Measurements from ENCODE around the gene CPNE8.

Gene CPNE8

DNA sequence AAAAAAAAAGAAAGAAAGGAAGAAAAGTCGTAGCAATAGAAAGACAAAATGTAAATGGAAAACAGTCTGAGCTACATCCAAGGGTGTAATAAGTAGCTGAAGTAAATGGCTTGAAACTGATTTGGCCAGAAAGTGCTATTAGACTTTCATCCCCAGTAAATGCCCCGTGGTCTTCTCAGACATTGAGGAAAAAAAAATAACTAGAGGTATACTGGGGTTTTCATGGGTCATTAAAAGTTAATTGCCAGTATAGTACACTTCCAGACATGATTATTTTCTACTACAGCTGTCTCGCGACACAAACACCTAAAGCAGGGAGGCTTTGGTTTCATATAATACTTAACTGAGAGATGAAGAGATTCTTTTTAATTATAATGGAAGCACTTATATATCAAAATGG, 271.9 kb downstream of the CPNE8 start:
- H3K36me3 Mint-ChIP-seq (ENCODE audit: low read depth): no peaks in the 10 kb centered on the region
- H3K9me3 Mint-ChIP-seq: peaks cover 7% of the 10 kb centered on the region
- no peak overlapping the region for H3K27ac Mint-ChIP-seq
- no peaks in the 10 kb centered on the region for H3K4me1 Mint-ChIP-seq (ENCODE audit: low read depth)
- no peak overlapping the region for H3K4me3 Mint-ChIP-seq
- no peak for DNase-seq
- no peaks in the 10 kb centered on the region for H3K27me3 Mint-ChIP-seq

DNA sequence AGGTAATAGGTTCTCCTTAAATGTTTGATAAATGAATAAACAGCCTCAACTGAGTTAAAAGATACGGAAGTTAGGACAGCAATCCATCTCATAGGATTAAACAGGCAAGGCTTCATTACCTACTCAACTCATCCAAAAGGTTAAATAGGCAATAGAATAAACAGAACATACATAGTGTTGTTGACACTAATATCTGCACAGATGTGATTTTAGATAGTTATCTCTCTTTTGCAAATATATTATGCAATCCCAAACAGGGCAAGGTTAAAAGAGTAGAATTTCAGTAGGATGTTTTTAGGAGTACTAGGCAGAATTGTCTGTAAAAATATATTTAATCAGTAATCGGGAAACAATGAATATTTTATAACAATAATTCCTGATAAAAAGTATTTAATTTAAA, 276.3 kb downstream of the CPNE8 start:
- Mint-ChIP-seq H3K9me3 (peaks cover 14% of the 10 kb centered on the region), H3K27ac (no peak overlapping the region), H3K36me3 (ENCODE audit: low read depth) (no peaks in the 10 kb centered on the region), H3K4me3 (no peak overlapping the region), H3K4me1 (ENCODE audit: low read depth) (no peaks in the 10 kb centered on the region), H3K27me3 (no peaks in the 10 kb centered on the region)
- no peak for DNase-seq

DNA sequence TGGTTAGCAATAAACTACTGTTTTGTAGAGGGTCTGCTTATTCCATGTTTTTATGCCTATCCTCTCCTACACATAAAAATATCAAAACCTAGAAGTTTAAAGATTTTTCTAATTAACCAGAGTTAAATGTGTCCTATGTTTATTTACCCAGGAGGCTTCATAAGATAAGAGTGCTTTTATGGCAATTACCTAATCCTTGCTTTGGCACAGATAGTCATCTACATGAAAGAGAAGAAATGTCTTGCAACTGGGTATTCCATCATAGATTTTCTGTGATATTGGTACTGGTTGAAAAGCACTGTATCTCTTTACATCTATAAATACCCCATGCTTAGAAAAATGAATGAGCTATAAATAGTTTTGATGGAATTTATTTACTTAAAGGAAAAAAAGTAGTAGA, 277.1 kb downstream of the CPNE8 start:
- no peaks in the 10 kb centered on the region for H3K36me3 Mint-ChIP-seq (ENCODE audit: low read depth)
- H3K4me3 Mint-ChIP-seq: no peak overlapping the region
- no peak for DNase-seq
- no peaks in the 10 kb centered on the region for H3K4me1 Mint-ChIP-seq (ENCODE audit: low read depth)
- H3K9me3 Mint-ChIP-seq: peaks cover 14% of the 10 kb centered on the region
- no peaks in the 10 kb centered on the region for H3K27me3 Mint-ChIP-seq
- H3K27ac Mint-ChIP-seq: no peak overlapping the region

DNA sequence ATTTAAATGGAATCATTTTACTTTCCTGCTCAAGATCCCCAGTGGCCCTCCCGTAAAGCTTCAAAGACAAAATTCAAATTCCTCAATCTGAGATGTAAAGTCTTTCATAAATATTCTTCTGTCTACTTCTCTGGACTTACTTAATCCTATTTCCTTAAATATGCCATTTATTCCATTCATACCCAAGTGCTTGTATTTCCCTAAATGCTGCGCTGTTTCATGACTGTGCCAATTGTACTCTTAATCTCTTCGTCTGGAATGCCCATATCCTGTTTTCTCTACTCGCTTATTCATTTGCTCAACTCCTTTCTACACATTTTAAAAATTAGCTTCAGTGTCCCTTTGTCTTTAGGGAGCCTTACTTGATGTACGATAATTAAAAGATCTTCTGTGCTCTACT, 280.1 kb downstream of the CPNE8 start:
- no peaks in the 10 kb centered on the region for H3K36me3 Mint-ChIP-seq (ENCODE audit: low read depth)
- H3K4me3 Mint-ChIP-seq: no peak overlapping the region
- no peak overlapping the region for H3K27ac Mint-ChIP-seq
- no peak for DNase-seq
- H3K9me3 Mint-ChIP-seq: peaks cover 10% of the 10 kb centered on the region
- H3K27me3 Mint-ChIP-seq: no peaks in the 10 kb centered on the region
- H3K4me1 Mint-ChIP-seq (ENCODE audit: low read depth): no peaks in the 10 kb centered on the region

- DNase-seq: no peak
- H3K27me3 Mint-ChIP-seq: no peaks in the 10 kb centered on the region
- no peaks in the 10 kb centered on the region for H3K36me3 Mint-ChIP-seq (ENCODE audit: low read depth)
- peaks cover 15% of the 10 kb centered on the region for H3K9me3 Mint-ChIP-seq
- H3K4me3 Mint-ChIP-seq: no peak overlapping the region
- no peak overlapping the region for H3K27ac Mint-ChIP-seq
- H3K4me1 Mint-ChIP-seq (ENCODE audit: low read depth): no peaks in the 10 kb centered on the region
These were observed 291.2 kb downstream of the CPNE8 start for GRCh38 chr12:38614171-38614570.

GRCh38 chr12:38610808-38611350, 294.5 kb downstream of the CPNE8 start:
- Mint-ChIP-seq H3K4me3 (no peak overlapping the region), H3K4me1 (ENCODE audit: low read depth) (no peaks in the 10 kb centered on the region), H3K36me3 (ENCODE audit: low read depth) (no peaks in the 10 kb centered on the region), H3K9me3 (peaks cover 10% of the 10 kb centered on the region), H3K27ac (no peak overlapping the region), H3K27me3 (no peaks in the 10 kb centered on the region)
- no peak for DNase-seq

DNA sequence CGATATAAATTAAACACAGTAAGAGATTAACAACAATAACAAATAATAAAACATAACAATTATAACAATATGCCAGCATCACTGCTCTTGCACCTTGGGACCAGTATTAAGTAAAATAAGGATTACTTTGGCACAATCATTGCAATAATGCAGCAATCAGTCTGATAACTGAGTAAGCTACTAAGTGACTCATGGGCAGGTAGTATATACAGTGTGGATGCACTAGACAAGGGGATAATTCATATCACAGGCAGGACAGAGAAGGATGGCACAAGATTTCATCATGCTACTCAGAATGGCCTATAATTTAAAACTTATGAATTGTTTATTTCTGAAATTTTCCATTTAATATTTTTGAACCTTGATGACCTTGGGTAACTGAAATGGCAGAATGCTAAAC, 298.1 kb downstream of the CPNE8 start:
- Mint-ChIP-seq H3K36me3 (ENCODE audit: low read depth) (no peaks in the 10 kb centered on the region), H3K4me3 (no peak overlapping the region), H3K4me1 (ENCODE audit: low read depth) (no peaks in the 10 kb centered on the region), H3K9me3 (peaks cover 14% of the 10 kb centered on the region), H3K27me3 (no peaks in the 10 kb centered on the region), H3K27ac (no peak overlapping the region)
- DNase-seq: no peak
